ENCODE results near the gene RNF34. TPM values are rescaled to one million over a fixed set of nuclear protein-coding genes. Genes with fewer than 3 reads are reported as not detected.

Gene RNF34
- total and polyA plus RNA-seq, 2 donors (not counting 3 experiments of a cell fraction or from before 2014, with no cell fraction given) = 37.6 to 51.1 TPM

DNA sequence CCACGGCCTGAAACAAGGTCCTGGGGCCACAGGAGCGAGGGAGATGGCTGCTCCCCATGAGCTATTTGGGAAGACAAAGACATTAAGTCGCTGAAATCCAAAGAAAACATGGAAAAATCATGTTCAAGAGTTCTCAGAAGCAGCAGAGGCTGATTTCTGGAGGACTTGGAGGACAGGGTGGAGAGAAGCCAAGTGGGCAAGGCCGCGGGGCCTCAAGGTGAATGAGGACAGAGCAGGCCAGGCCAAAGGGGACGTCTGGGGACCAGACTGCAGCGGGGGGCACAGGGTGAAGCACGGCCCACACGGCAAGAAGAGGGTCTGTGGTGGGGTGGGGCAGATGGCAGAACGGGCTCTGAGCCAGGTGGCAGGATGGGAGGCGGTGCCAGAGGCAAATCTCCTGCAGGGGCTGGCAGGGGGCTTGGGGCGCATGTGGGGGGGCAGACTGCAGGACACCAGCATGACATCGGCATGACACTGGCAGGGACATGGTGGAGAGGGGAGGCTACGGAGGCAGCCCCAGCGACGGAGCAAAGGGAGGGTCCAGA, 48.9 kb downstream of the RNF34 start:
- intact Hi-C loops (cut with micrococcal nuclease) (no loop called here), dilution Hi-C loops (cut with MboI; ENCODE audit: extremely low pct_ligation_motif_present, low sequenced_read_pairs) (no loop called here)
- Histone ChIP-seq H3K36me3 (ENCODE audit: control insufficient read depth in 2 of 2, extremely low read depth in 1 of 2, insufficient read depth in 2 of 2, low read length in 2 of 2) (peaks cover 2 to 3% of the 10 kb centered on the region in 2 experiments), H3K27me3 (ENCODE audit: control insufficient read depth in 2 of 2, insufficient read depth in 2 of 2, low read length in 2 of 2) (no peaks in the 10 kb centered on the region), H3K9me1 (replicated peaks; ENCODE audit: control insufficient read depth, extremely low read depth, insufficient read depth, low read length) (no peaks in the 10 kb centered on the region), H3K9me3 (replicated peaks; ENCODE audit: control insufficient read depth, insufficient read depth, low read length) (no peaks in the 10 kb centered on the region), H3K9ac (replicated peaks; ENCODE audit: extremely low read depth, insufficient read depth, low read length) (no peak overlapping the region), H3K4me2 (ENCODE audit: insufficient read depth, low read length) (no peak overlapping the region), H3K79me2 (ENCODE audit: control insufficient read depth, insufficient read depth, low read length) (peaks cover 4% of the 10 kb centered on the region), H3K4me1 (ENCODE audit: control insufficient read depth, extremely low read depth, insufficient read depth, low read length) (peaks cover 7% of the 10 kb centered on the region), H3K4me3 (replicated peaks in 1 of 3; ENCODE audit: insufficient read depth in 1 of 3, low read depth in 1 of 3, low read length in 3 of 3) (no peak overlapping the region), H3K27ac (ENCODE audit: insufficient read depth, low read depth, low read length) (no peak overlapping the region), H2AFZ (ENCODE audit: low read depth, low read length) (no peak overlapping the region), H4K20me1 (replicated peaks; ENCODE audit: control insufficient read depth, extremely low read depth, insufficient read depth, low read length) (no peaks in the 10 kb centered on the region)
- ChIA-PET POLR2A (no interaction called here), CTCF (no interaction called here)
- FAIRE-seq = no peak
- BruUV-seq (replicated peaks) = no TSS peak
- DNase-seq (ENCODE audit: low read depth, low spot score) = no peak
- TF ChIP-seq POLR2AphosphoS5 (IDR thresholded peaks at IDR 0.05; ENCODE audit: insufficient read depth, low read depth, low read length) (no peak), FOS (IDR thresholded peaks at IDR 0.05; ENCODE audit: borderline replicate concordance, insufficient read depth, low read length) (no peak), MYC (IDR thresholded peaks at IDR 0.05; ENCODE audit: low read depth, low read length) (no peak), EZH2 (IDR thresholded peaks at IDR 0.05; ENCODE audit: borderline replicate concordance, low read depth, low read length, severe bottlenecking) (no peak), JUN (IDR thresholded peaks at IDR 0.05; ENCODE audit: borderline replicate concordance, insufficient read depth, insufficient read length, low read depth) (no peak), GATA2 (IDR thresholded peaks at IDR 0.05; ENCODE audit: insufficient read depth, insufficient read length, low read depth, low read length) (no peak), POLR2A (IDR thresholded peaks at IDR 0.05; ENCODE audit: low read depth, low read length) (no peak)
- TF ChIP-seq, protein P1, sequence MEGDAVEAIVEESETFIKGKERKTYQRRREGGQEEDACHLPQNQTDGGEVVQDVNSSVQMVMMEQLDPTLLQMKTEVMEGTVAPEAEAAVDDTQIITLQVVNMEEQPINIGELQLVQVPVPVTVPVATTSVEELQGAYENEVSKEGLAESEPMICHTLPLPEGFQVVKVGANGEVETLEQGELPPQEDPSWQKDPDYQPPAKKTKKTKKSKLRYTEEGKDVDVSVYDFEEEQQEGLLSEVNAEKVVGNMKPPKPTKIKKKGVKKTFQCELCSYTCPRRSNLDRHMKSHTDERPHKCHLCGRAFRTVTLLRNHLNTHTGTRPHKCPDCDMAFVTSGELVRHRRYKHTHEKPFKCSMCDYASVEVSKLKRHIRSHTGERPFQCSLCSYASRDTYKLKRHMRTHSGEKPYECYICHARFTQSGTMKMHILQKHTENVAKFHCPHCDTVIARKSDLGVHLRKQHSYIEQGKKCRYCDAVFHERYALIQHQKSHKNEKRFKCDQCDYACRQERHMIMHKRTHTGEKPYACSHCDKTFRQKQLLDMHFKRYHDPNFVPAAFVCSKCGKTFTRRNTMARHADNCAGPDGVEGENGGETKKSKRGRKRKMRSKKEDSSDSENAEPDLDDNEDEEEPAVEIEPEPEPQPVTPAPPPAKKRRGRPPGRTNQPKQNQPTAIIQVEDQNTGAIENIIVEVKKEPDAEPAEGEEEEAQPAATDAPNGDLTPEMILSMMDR (IDR thresholded peaks at IDR 0.05; ENCODE audit: extremely low read depth in 1 of 2, insufficient read depth in 1 of 2, low read depth in 1 of 2, low read length in 2 of 2) = no peak
- TF ChIP-seq, protein P2, sequence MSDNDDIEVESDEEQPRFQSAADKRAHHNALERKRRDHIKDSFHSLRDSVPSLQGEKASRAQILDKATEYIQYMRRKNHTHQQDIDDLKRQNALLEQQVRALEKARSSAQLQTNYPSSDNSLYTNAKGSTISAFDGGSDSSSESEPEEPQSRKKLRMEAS (IDR thresholded peaks at IDR 0.05; ENCODE audit: insufficient read depth, insufficient read length) = no peak

Data from endothelial cell of umbilical vein (primary cell).